ENCODE data around the gene ARID4B. TPM values are rescaled to one million over a fixed set of nuclear protein-coding genes. Genes with fewer than 3 reads are reported as not detected.

ARID4B gene
- total RNA-seq, 1 experiment from 2014 or later: 34.2 TPM

- H3K36me3 ChIP-seq (ENCODE audit: control insufficient read depth, insufficient read depth, low read length): no peaks in the 10 kb centered on the region
- Mint-ChIP-seq H3K36me3 (ENCODE audit: insufficient read depth, unreplicated experiment) (peaks cover 40% of the 10 kb centered on the region), H3K4me1 (ENCODE audit: low read depth, unreplicated experiment) (peaks cover 15% of the 10 kb centered on the region), H3K4me3 (ENCODE audit: unreplicated experiment) (no peak overlapping the region), H3K27ac (ENCODE audit: unreplicated experiment) (no peak overlapping the region), H3K9me3 (ENCODE audit: unreplicated experiment) (no peaks in the 10 kb centered on the region), H3K27me3 (ENCODE audit: insufficient read depth, unreplicated experiment) (no peaks in the 10 kb centered on the region)
- BruUV-seq (replicated peaks): no TSS peak
- ChIA-PET CTCF (no interaction called here), POLR2A (no interaction called here)
- intact Hi-C loops (cut with micrococcal nuclease; ENCODE audit: unreplicated experiment): no loop called here
- H3K9me3 ChIP-seq: no peaks in the 10 kb centered on the region
- H3K27me3 ChIP-seq (replicated peaks; ENCODE audit: control insufficient read depth, insufficient read depth, low read length): no peaks in the 10 kb centered on the region
- no peak overlapping the region for H3K4me3 ChIP-seq (ENCODE audit: low read depth, low read length)
- DNase-seq: no peak
- no peaks in the 10 kb centered on the region for H3K4me1 ChIP-seq
- no peak for TF ChIP-seq CTCF (IDR thresholded peaks at IDR 0.05; ENCODE audit: insufficient read depth in 1 of 2, low read depth in 1 of 2, low read length in 1 of 2, severe bottlenecking in 1 of 2, unreplicated experiment in 1 of 2)
These were observed 3.7 kb downstream of the ARID4B start for GRCh38 chr1:235324296-235324695.

- no peak for TF ChIP-seq CTCF (IDR thresholded peaks at IDR 0.05; ENCODE audit: insufficient read depth in 1 of 2, low read depth in 1 of 2, low read length in 1 of 2, severe bottlenecking in 1 of 2, unreplicated experiment in 1 of 2)
- peaks cover 35% of the 10 kb centered on the region for H3K36me3 Mint-ChIP-seq (ENCODE audit: insufficient read depth, unreplicated experiment)
- no TSS peak for BruUV-seq (replicated peaks)
- CTCF ChIA-PET: no interaction called here
- H3K27ac Mint-ChIP-seq (ENCODE audit: unreplicated experiment): no peak overlapping the region
- no peak for DNase-seq
- H3K4me1 Mint-ChIP-seq (ENCODE audit: low read depth, unreplicated experiment): peaks cover 7% of the 10 kb centered on the region
- H3K4me1 ChIP-seq: no peaks in the 10 kb centered on the region
- POLR2A ChIA-PET: no interaction called here
- no peaks in the 10 kb centered on the region for H3K27me3 ChIP-seq (replicated peaks; ENCODE audit: control insufficient read depth, insufficient read depth, low read length)
- H3K4me3 Mint-ChIP-seq (ENCODE audit: unreplicated experiment): no peak overlapping the region
- intact Hi-C loops (cut with micrococcal nuclease; ENCODE audit: unreplicated experiment): no loop called here
- H3K36me3 ChIP-seq (ENCODE audit: control insufficient read depth, insufficient read depth, low read length): no peaks in the 10 kb centered on the region
- H3K9me3 ChIP-seq: no peaks in the 10 kb centered on the region
- no peak overlapping the region for H3K4me3 ChIP-seq (ENCODE audit: low read depth, low read length)
- H3K9me3 Mint-ChIP-seq (ENCODE audit: unreplicated experiment): no peaks in the 10 kb centered on the region
- no peaks in the 10 kb centered on the region for H3K27me3 Mint-ChIP-seq (ENCODE audit: insufficient read depth, unreplicated experiment)
These were observed 7.3 kb downstream of the ARID4B start for GRCh38 chr1:235320521-235321179.

GRCh38 chr1:235319255-235319654 is 8.7 kb downstream of the ARID4B start:
- Histone ChIP-seq H3K4me3 (ENCODE audit: low read depth, low read length) (no peak overlapping the region), H3K4me1 (no peaks in the 10 kb centered on the region), H3K36me3 (ENCODE audit: control insufficient read depth, insufficient read depth, low read length) (no peaks in the 10 kb centered on the region), H3K27me3 (replicated peaks; ENCODE audit: control insufficient read depth, insufficient read depth, low read length) (no peaks in the 10 kb centered on the region), H3K9me3 (no peaks in the 10 kb centered on the region)
- no peaks in the 10 kb centered on the region for H3K27me3 Mint-ChIP-seq (ENCODE audit: insufficient read depth, unreplicated experiment)
- ChIA-PET CTCF (no interaction called here), POLR2A (no interaction called here)
- no peak for DNase-seq
- H3K9me3 Mint-ChIP-seq (ENCODE audit: unreplicated experiment): no peaks in the 10 kb centered on the region
- no peak overlapping the region for H3K27ac Mint-ChIP-seq (ENCODE audit: unreplicated experiment)
- no TSS peak for BruUV-seq (replicated peaks)
- no peak for TF ChIP-seq CTCF (IDR thresholded peaks at IDR 0.05; ENCODE audit: insufficient read depth in 1 of 2, low read depth in 1 of 2, low read length in 1 of 2, severe bottlenecking in 1 of 2, unreplicated experiment in 1 of 2)
- intact Hi-C loops (cut with micrococcal nuclease; ENCODE audit: unreplicated experiment): no loop called here
- H3K4me3 Mint-ChIP-seq (ENCODE audit: unreplicated experiment): no peak overlapping the region
- H3K4me1 Mint-ChIP-seq (ENCODE audit: low read depth, unreplicated experiment): peaks cover 7% of the 10 kb centered on the region
- peaks cover 30% of the 10 kb centered on the region for H3K36me3 Mint-ChIP-seq (ENCODE audit: insufficient read depth, unreplicated experiment)
